Endodermal cell (in vitro differentiated cells): ENCODE data around the gene PGM5. TPM values are rescaled to one million over a fixed set of nuclear protein-coding genes. Genes with fewer than 3 reads are reported as not detected.

Source experiments
- DNase-seq: peaks from one replicate; pipeline ENCODE4 v3.0.0-alpha.2; 2017
- H3K27ac ChIP-seq: 2 replicates; pipeline ENCODE4 v1.5.1; 2013; ENCODE audit warnings: mild to moderate bottlenecking, low read depth, low read length, moderate library complexity
- H3K27me3 ChIP-seq: 2 replicates; pipeline ENCODE4 v1.6.1; 2013; ENCODE audit warnings: mild to moderate bottlenecking, low read length, moderate library complexity; ENCODE audit not compliant: insufficient read depth, control insufficient read depth, poor library complexity, severe bottlenecking
- H3K36me3 ChIP-seq: 2 replicates; pipeline ENCODE4 v1.7.0; 2013; ENCODE audit warnings: mild to moderate bottlenecking, low read length, moderate library complexity; ENCODE audit not compliant: control insufficient read depth, insufficient read depth
- H3K4me1 ChIP-seq: one replicate; pipeline ENCODE4 v1.7.0; 2013; ENCODE audit warnings: low read length; ENCODE audit not compliant: control insufficient read depth, insufficient read depth
- H3K4me3 ChIP-seq: 2 replicates; pipeline ENCODE4 v1.5.1; 2013; ENCODE audit warnings: mild to moderate bottlenecking, low read length, moderate library complexity
- H3K9ac ChIP-seq: 2 replicates; pipeline ENCODE4 v1.6.1; 2013; ENCODE audit warnings: mild to moderate bottlenecking, low read length, moderate library complexity; ENCODE audit not compliant: poor library complexity, severe bottlenecking; ENCODE audit errors: extremely low read depth
- H3K9me3 ChIP-seq: 2 replicates; pipeline ENCODE4 v1.6.1; 2013; ENCODE audit warnings: mild to moderate bottlenecking, low read length, moderate library complexity; ENCODE audit not compliant: control insufficient read depth
- H3K27ac Mint-ChIP-seq: 2 replicates; pipeline ENCODE4 v1.8.0; 2020; ENCODE audit warnings: mixed read lengths
- H3K27me3 Mint-ChIP-seq: 2 replicates; pipeline ENCODE4 v1.8.0; 2021; ENCODE audit warnings: mild to moderate bottlenecking, mixed read lengths; ENCODE audit not compliant: insufficient read depth
- H3K36me3 Mint-ChIP-seq: 2 replicates; pipeline ENCODE4 v1.8.0; 2020; ENCODE audit warnings: low read depth, mixed read lengths
- H3K4me1 Mint-ChIP-seq: 2 replicates; pipeline ENCODE4 v1.8.0; 2020; ENCODE audit warnings: mixed read lengths
- H3K4me3 Mint-ChIP-seq: 2 replicates; pipeline ENCODE4 v1.8.0; 2020; ENCODE audit warnings: mild to moderate bottlenecking, moderate library complexity, mixed read lengths
- H3K9me3 Mint-ChIP-seq: 2 replicates; pipeline ENCODE4 v1.8.0; 2020; ENCODE audit warnings: mild to moderate bottlenecking, mixed read lengths
- WGBS, 2 experiments: methylation state at CpG; one replicate each; pipeline versions ENCODE4 v1.1.5 to v1.1.7; 2013; ENCODE audit warnings: missing lambda C conversion rate in 2 of 2, mixed read lengths in 1 of 2; ENCODE audit not compliant: insufficient coverage in 1 of 2, insufficient read length in 1 of 2; 5-methylcytosine and 5-hydroxymethylcytosine counted together
- total RNA-seq, 2 donors: library from RNA; stranded (reverse); fragmentation: NEBNext Ultra II Directional in 1 of 2; extraction: Animal tissue kit (Norgen Biotek cat#: 25700) in 1 of 2; gene quantifications; 2 replicates in 1 of 2; 3 replicates in 1 of 2; pipeline ENCODE4 v1.2.1, GENCODE V29; 2021
- TF ChIP-seq, protein P1 (sequence below): fragments of 200-600 bp; sonication (generic); conservative IDR thresholded peaks from 2 replicates; pipeline ENCODE4 v1.5.0; 2021; ENCODE audit warnings: antibody characterized with exemption, mild to moderate bottlenecking

PGM5 gene
- total RNA-seq, 2 donors from 2014 or later: 0.33 to 0.64 TPM

DNA sequence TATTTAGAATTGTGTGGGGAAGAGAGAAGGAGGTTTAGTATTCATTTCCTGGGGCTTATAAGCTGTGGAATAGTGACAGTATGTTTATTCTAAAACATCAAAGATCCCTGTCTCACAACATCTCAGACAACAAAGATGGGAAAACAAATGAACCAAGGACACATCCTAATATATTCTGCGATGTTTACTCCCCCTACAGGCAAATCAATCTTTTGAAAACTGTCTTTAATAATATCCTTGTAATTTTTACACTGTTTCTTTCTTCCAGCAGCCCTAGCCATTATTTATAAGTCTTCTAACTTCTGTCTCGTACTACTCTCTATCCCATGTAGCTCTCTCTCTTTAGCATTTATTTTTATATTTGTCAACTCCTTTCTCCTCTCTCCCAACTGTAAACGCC is 217.7 kb downstream of the PGM5 start:
- Mint-ChIP-seq H3K27ac (no peak overlapping the region), H3K36me3 (no peaks in the 10 kb centered on the region), H3K27me3 (peaks cover 25% of the 10 kb centered on the region), H3K9me3 (peaks cover 3% of the 10 kb centered on the region), H3K4me1 (peaks cover 11% of the 10 kb centered on the region), H3K4me3 (no peak overlapping the region)
- 81% methylated on average over 3 of the region's 3 CpGs for WGBS, 2 experiments
- Histone ChIP-seq H3K27me3 (peaks cover 6% of the 10 kb centered on the region), H3K36me3 (no peaks in the 10 kb centered on the region), H3K4me1 (no peaks in the 10 kb centered on the region), H3K27ac (no peak overlapping the region), H3K4me3 (no peak overlapping the region), H3K9me3 (peaks cover 7% of the 10 kb centered on the region), H3K9ac (no peak overlapping the region)
- no peak for DNase-seq
- TF ChIP-seq, protein P1, sequence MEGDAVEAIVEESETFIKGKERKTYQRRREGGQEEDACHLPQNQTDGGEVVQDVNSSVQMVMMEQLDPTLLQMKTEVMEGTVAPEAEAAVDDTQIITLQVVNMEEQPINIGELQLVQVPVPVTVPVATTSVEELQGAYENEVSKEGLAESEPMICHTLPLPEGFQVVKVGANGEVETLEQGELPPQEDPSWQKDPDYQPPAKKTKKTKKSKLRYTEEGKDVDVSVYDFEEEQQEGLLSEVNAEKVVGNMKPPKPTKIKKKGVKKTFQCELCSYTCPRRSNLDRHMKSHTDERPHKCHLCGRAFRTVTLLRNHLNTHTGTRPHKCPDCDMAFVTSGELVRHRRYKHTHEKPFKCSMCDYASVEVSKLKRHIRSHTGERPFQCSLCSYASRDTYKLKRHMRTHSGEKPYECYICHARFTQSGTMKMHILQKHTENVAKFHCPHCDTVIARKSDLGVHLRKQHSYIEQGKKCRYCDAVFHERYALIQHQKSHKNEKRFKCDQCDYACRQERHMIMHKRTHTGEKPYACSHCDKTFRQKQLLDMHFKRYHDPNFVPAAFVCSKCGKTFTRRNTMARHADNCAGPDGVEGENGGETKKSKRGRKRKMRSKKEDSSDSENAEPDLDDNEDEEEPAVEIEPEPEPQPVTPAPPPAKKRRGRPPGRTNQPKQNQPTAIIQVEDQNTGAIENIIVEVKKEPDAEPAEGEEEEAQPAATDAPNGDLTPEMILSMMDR: peak; percentile 48

- Histone ChIP-seq H3K4me3 (no peak overlapping the region), H3K9ac (no peak overlapping the region), H3K4me1 (no peaks in the 10 kb centered on the region), H3K36me3 (no peaks in the 10 kb centered on the region), H3K27ac (no peak overlapping the region), H3K9me3 (peaks cover 7% of the 10 kb centered on the region), H3K27me3 (no peaks in the 10 kb centered on the region)
- H3K27me3 Mint-ChIP-seq: peaks cover 12% of the 10 kb centered on the region
- peaks cover 11% of the 10 kb centered on the region for H3K4me1 Mint-ChIP-seq
- no peak overlapping the region for H3K4me3 Mint-ChIP-seq
- H3K27ac Mint-ChIP-seq: no peak overlapping the region
- H3K9me3 Mint-ChIP-seq: peaks cover 3% of the 10 kb centered on the region
- TF ChIP-seq, protein P1: no peak
- DNase-seq: no peak
- WGBS, 2 experiments: 75 to 76% methylated on average over 4 to 5 of the region's 5 CpGs
- no peaks in the 10 kb centered on the region for H3K36me3 Mint-ChIP-seq
Measured at GRCh38 chr9:68575817-68576216, 219.4 kb downstream of the PGM5 start.

DNA sequence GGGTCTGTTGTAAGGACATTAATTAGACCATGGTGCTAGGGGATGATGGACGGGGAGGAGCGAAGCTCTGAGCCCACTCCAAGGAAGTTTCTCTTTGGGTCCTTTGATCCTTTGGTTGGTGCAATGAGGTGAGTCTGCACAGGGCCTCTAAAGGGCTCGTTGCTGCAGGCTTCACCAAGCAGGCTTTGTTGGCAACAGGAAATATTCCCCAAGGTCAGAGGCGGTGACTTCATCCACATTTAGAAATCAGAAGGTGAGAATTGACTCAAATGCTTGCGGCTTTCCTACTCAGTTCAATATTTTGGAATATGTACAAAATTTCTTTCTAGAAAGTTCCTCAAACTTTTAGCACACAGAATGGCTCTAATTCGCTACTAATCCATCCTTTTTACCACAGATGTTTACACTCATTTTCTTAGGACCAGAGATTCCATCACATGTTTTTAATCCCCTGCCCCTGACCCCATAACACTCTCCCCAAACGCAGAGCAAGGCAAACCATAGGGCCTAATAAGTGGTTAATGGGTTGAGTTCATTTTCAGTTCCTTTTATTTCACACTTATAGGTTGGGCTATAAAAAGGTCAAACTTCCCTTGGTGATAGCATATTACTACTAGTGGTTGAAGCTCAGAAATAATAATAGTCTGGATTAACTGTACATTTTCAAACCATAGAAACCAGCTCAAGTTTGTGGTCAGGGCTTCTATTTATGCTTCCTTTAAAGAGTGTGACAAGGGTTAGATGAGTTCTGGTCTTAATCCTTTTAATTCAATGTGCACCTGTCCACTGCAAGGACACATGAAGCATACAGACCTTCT is 221.6 kb downstream of the PGM5 start:
- TF ChIP-seq, protein P1: no peak
- H3K4me1 ChIP-seq: no peaks in the 10 kb centered on the region
- H3K27ac Mint-ChIP-seq: no peak overlapping the region
- no peak overlapping the region for H3K27ac ChIP-seq
- H3K9ac ChIP-seq: no peak overlapping the region
- H3K4me1 Mint-ChIP-seq: peaks cover 11% of the 10 kb centered on the region
- no peaks in the 10 kb centered on the region for H3K9me3 ChIP-seq
- H3K4me3 Mint-ChIP-seq: no peak overlapping the region
- H3K4me3 ChIP-seq: no peak overlapping the region
- H3K27me3 Mint-ChIP-seq: peaks cover 8% of the 10 kb centered on the region
- WGBS, 2 experiments: 89 to 94% methylated on average over 5 to 6 of the region's 7 CpGs
- no peak for DNase-seq
- H3K27me3 ChIP-seq: no peaks in the 10 kb centered on the region
- no peaks in the 10 kb centered on the region for H3K36me3 ChIP-seq
- no peaks in the 10 kb centered on the region for H3K36me3 Mint-ChIP-seq
- H3K9me3 Mint-ChIP-seq: no peaks in the 10 kb centered on the region

Other genes starting within 250 kb of the PGM5 start
- 10 to 100 TPM; 32.6 to 37.1 TPM for gene ZNG1C, start 114.6 kb upstream of the PGM5 start, total RNA-seq
- under 1 TPM in 1 of 2 donors, not detected in 1; 0.15 TPM for gene FOXD4L3, start 53.7 kb upstream of the PGM5 start, total RNA-seq
- gene TMEM252, start 184.3 kb downstream of the PGM5 start, total RNA-seq: not detected